Astrocyte (in vitro differentiated cells and primary cell): ENCODE data around the gene MED9. TPM values are rescaled to one million over a fixed set of nuclear protein-coding genes. Genes with fewer than 3 reads are reported as not detected.

Source experiments
- DNase-seq: peaks from one replicate; pipeline ENCODE4 v3.0.0-alpha.2; 2010; ENCODE audit warnings: low read depth
- FAIRE-seq: peaks from 2 replicates; lab custom pipeline; 2011; peaks lifted over from hg19 to GRCh38; lab: Jason Lieb, UNC
- H2AFZ ChIP-seq: 2 replicates; pipeline ENCODE4 v1.6.0; 2012; ENCODE audit warnings: low read depth, low read length, inconsistent platforms
- H3K27ac ChIP-seq: 2 replicates; pipeline ENCODE4 v1.5.1; 2011; ENCODE audit warnings: low read depth, low read length, inconsistent platforms
- H3K27me3 ChIP-seq: 2 replicates; pipeline ENCODE4 v1.6.0; 2011; ENCODE audit warnings: low read length, inconsistent platforms; ENCODE audit not compliant: insufficient read depth
- H3K36me3 ChIP-seq: 2 replicates; pipeline ENCODE4 v1.5.1; 2011; ENCODE audit warnings: low read length, inconsistent platforms; ENCODE audit not compliant: insufficient read depth
- H3K4me1 ChIP-seq: 2 replicates; pipeline ENCODE4 v1.5.1; 2011; ENCODE audit warnings: low read length, inconsistent platforms; ENCODE audit not compliant: insufficient read depth
- H3K4me2 ChIP-seq: 2 replicates; pipeline ENCODE4 v1.6.0; 2012; ENCODE audit warnings: low read length, inconsistent platforms
- H3K4me3 ChIP-seq: 2 replicates; pipeline ENCODE4 v1.5.1; 2011; ENCODE audit warnings: low read depth, mild to moderate bottlenecking, low read length, inconsistent platforms; ENCODE audit not compliant: insufficient read depth
- H3K79me2 ChIP-seq: 2 replicates; pipeline ENCODE4 v1.6.0; 2012; ENCODE audit warnings: mild to moderate bottlenecking, low read length, inconsistent platforms; ENCODE audit not compliant: insufficient read depth
- H3K9ac ChIP-seq: 2 replicates; pipeline ENCODE4 v1.6.0; 2012; ENCODE audit warnings: mild to moderate bottlenecking, low read length, inconsistent platforms
- H3K9me3 ChIP-seq: 2 replicates; pipeline ENCODE4 v1.5.1; 2012; ENCODE audit warnings: low read depth, mild to moderate bottlenecking, low read length, inconsistent platforms; ENCODE audit not compliant: insufficient read depth
- H4K20me1 ChIP-seq: 2 replicates; pipeline ENCODE4 v1.6.0; 2012; ENCODE audit warnings: low read length, inconsistent platforms; ENCODE audit not compliant: insufficient read depth
- H3K27ac Mint-ChIP-seq: one replicate; pipeline ENCODE4 v1.8.0; 2021; ENCODE audit warnings: mild to moderate bottlenecking, mixed read lengths; ENCODE audit not compliant: unreplicated experiment
- H3K27me3 Mint-ChIP-seq: one replicate; pipeline ENCODE4 v1.8.0; 2021; ENCODE audit warnings: low read depth, mixed read lengths; ENCODE audit not compliant: unreplicated experiment
- H3K36me3 Mint-ChIP-seq: one replicate; pipeline ENCODE4 v1.8.0; 2021; ENCODE audit warnings: low read depth, mixed read lengths; ENCODE audit not compliant: unreplicated experiment
- H3K4me1 Mint-ChIP-seq: one replicate; pipeline ENCODE4 v1.8.0; 2021; ENCODE audit warnings: low read depth, mixed read lengths; ENCODE audit not compliant: unreplicated experiment
- H3K4me3 Mint-ChIP-seq: one replicate; pipeline ENCODE4 v1.8.0; 2021; ENCODE audit warnings: mild to moderate bottlenecking, moderate library complexity, mixed read lengths; ENCODE audit not compliant: unreplicated experiment
- H3K9me3 Mint-ChIP-seq: one replicate; pipeline ENCODE4 v1.8.0; 2021; ENCODE audit warnings: mild to moderate bottlenecking, mixed read lengths; ENCODE audit not compliant: unreplicated experiment
- CTCF ChIP-seq: IDR thresholded peaks from 2 replicates; pipeline ENCODE4 v1.5.1; 2011; ENCODE audit warnings: low read depth, mild to moderate bottlenecking, inconsistent platforms, low read length, moderate library complexity; ENCODE audit not compliant: insufficient read depth
- EZH2 ChIP-seq: IDR thresholded peaks from 2 replicates; pipeline ENCODE4 v1.6.1; 2012; ENCODE audit warnings: mild to moderate bottlenecking, low read length, inconsistent platforms; ENCODE audit not compliant: insufficient read depth
- total RNA-seq: library from RNA; stranded (reverse); gene quantifications from 2 replicates; pipeline ENCODE4 v1.2.1, GENCODE V29; 2021

The MED9 gene
- total RNA-seq, 1 donor from 2014 or later: 9.4 TPM

GRCh38 chr17:17480593-17481148, 3.9 kb downstream of the MED9 start:
- no peaks in the 10 kb centered on the region for H3K9me3 Mint-ChIP-seq
- Histone ChIP-seq H3K4me2 (no peak overlapping the region), H3K27me3 (no peaks in the 10 kb centered on the region), H3K79me2 (peaks cover 82% of the 10 kb centered on the region), H4K20me1 (peaks cover 47% of the 10 kb centered on the region), H3K4me1 (peaks cover 13% of the 10 kb centered on the region), H3K4me3 (no peak overlapping the region), H3K9ac (no peak overlapping the region), H2AFZ (no peak overlapping the region), H3K27ac (no peak overlapping the region), H3K36me3 (no peaks in the 10 kb centered on the region), H3K9me3 (no peaks in the 10 kb centered on the region)
- H3K4me1 Mint-ChIP-seq: peaks cover 13% of the 10 kb centered on the region
- DNase-seq (no peak), FAIRE-seq (no peak)
- H3K27me3 Mint-ChIP-seq: no peaks in the 10 kb centered on the region
- no peak for TF ChIP-seq EZH2
- TF ChIP-seq CTCF: no peak
- peaks cover 11% of the 10 kb centered on the region for H3K36me3 Mint-ChIP-seq
- no peak overlapping the region for H3K4me3 Mint-ChIP-seq
- H3K27ac Mint-ChIP-seq: peak overlapping the region; percentile 44

GRCh38 chr17:17481860-17482259, 5.1 kb downstream of the MED9 start:
- Histone ChIP-seq H4K20me1 (peaks cover 47% of the 10 kb centered on the region), H3K79me2 (peaks cover 84% of the 10 kb centered on the region), H3K4me2 (no peak overlapping the region), H3K4me1 (peaks cover 13% of the 10 kb centered on the region), H3K9ac (no peak overlapping the region), H3K27ac (no peak overlapping the region), H3K9me3 (no peaks in the 10 kb centered on the region), H3K27me3 (no peaks in the 10 kb centered on the region), H3K4me3 (no peak overlapping the region), H3K36me3 (no peaks in the 10 kb centered on the region), H2AFZ (no peak overlapping the region)
- Mint-ChIP-seq H3K9me3 (no peaks in the 10 kb centered on the region), H3K27me3 (no peaks in the 10 kb centered on the region), H3K4me3 (no peak overlapping the region), H3K36me3 (peaks cover 11% of the 10 kb centered on the region), H3K4me1 (peaks cover 13% of the 10 kb centered on the region), H3K27ac (no peak overlapping the region)
- no peak for FAIRE-seq
- TF ChIP-seq EZH2 (no peak), CTCF (no peak)
- DNase-seq: no peak

DNA sequence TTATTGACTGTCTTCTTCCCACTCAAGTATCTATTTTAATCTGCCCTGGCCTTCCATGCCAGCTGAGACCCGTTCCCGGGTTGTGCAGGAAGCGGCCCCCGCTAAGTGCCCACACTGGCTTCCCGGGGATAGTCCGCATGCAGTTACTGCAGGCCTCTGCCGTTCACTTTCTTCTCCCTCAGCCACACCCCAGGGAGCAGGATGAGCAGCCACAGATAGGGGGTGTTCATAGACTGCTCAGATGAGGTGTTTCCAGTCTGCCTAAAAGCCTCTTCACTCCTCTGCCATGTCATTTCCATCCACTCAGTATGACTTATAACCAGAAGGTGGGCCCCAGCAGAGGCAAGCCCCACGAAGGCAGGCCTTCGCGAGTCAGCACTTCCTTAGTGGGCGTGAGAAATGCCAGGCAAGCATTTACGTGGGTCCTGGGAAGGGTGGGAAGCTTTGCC, 7.7 kb downstream of the MED9 start:
- Histone ChIP-seq H2AFZ (no peak overlapping the region), H3K9ac (no peak overlapping the region), H3K9me3 (no peaks in the 10 kb centered on the region), H3K79me2 (peaks cover 68% of the 10 kb centered on the region), H3K36me3 (no peaks in the 10 kb centered on the region), H3K27ac (no peak overlapping the region), H3K4me3 (no peak overlapping the region), H3K4me1 (peaks cover 3% of the 10 kb centered on the region), H4K20me1 (peaks cover 59% of the 10 kb centered on the region), H3K27me3 (no peaks in the 10 kb centered on the region), H3K4me2 (no peak overlapping the region)
- Mint-ChIP-seq H3K36me3 (peaks cover 14% of the 10 kb centered on the region), H3K4me1 (peaks cover 6% of the 10 kb centered on the region), H3K4me3 (no peak overlapping the region), H3K27ac (peak overlapping the region; percentile 50), H3K9me3 (no peaks in the 10 kb centered on the region), H3K27me3 (no peaks in the 10 kb centered on the region)
- no peak for FAIRE-seq
- no peak for DNase-seq
- no peak for TF ChIP-seq EZH2
- TF ChIP-seq CTCF: no peak
